Stimulated activated CD4-positive, alpha-beta T cell treated with anti-CD3 and anti-CD28 coated beads, Interleukin-15, amount 100 ng/mL, for 24 hours (primary cell): Measurements from ENCODE around the gene B3GLCT.

Experiments
- DNase-seq: peaks from one replicate; pipeline ENCODE4 v3.0.0-alpha.2; 2020

B3GLCT gene

GRCh38 chr13:31224963-31225559, 25.3 kb downstream of the B3GLCT start:
- DNase-seq = no peak

GRCh38 chr13:31225998-31226675, 26.4 kb downstream of the B3GLCT start:
- DNase-seq = no peak

GRCh38 chr13:31227063-31227462, 27.3 kb downstream of the B3GLCT start:
- DNase-seq = no peak

- no peak for DNase-seq
Measured at GRCh38 chr13:31227870-31228269, 28.1 kb downstream of the B3GLCT start.

GRCh38 chr13:31234729-31235128, 35.0 kb downstream of the B3GLCT start:
- no peak for DNase-seq

GRCh38 chr13:31236211-31236786, 36.5 kb downstream of the B3GLCT start:
- DNase-seq = no peak

GRCh38 chr13:31240921-31241320, 41.1 kb downstream of the B3GLCT start:
- no peak for DNase-seq

GRCh38 chr13:31242367-31242766, 42.6 kb downstream of the B3GLCT start:
- DNase-seq = no peak

- DNase-seq = no peak
Measured at GRCh38 chr13:31242916-31243315, 43.1 kb downstream of the B3GLCT start.

- DNase-seq = no peak
Measured at GRCh38 chr13:31245598-31246373, 46.0 kb downstream of the B3GLCT start.

- no peak for DNase-seq
Measured at GRCh38 chr13:31246918-31247317, 47.1 kb downstream of the B3GLCT start.

GRCh38 chr13:31248361-31248760, 48.6 kb downstream of the B3GLCT start:
- DNase-seq = no peak

GRCh38 chr13:31248965-31249539, 49.3 kb downstream of the B3GLCT start:
- DNase-seq = no peak

- DNase-seq = no peak
Measured at GRCh38 chr13:31250435-31250834, 50.7 kb downstream of the B3GLCT start.

- no peak for DNase-seq
Measured at GRCh38 chr13:31261241-31261640, 61.5 kb downstream of the B3GLCT start.

GRCh38 chr13:31263346-31263745, 63.6 kb downstream of the B3GLCT start:
- no peak for DNase-seq

GRCh38 chr13:31264151-31264550, 64.4 kb downstream of the B3GLCT start:
- no peak for DNase-seq

GRCh38 chr13:31267126-31267784, 67.5 kb downstream of the B3GLCT start:
- no peak for DNase-seq

- no peak for DNase-seq
Measured at GRCh38 chr13:31274390-31274789, 74.6 kb downstream of the B3GLCT start.

GRCh38 chr13:31276421-31276820, 76.6 kb downstream of the B3GLCT start:
- no peak for DNase-seq

GRCh38 chr13:31278869-31279268, 79.1 kb downstream of the B3GLCT start:
- DNase-seq = no peak

- peak; percentile 2 for DNase-seq
Measured at GRCh38 chr13:31282741-31283455, 83.1 kb downstream of the B3GLCT start.
